ENCODE measurements around the gene JARID2. TPM values are rescaled to one million over a fixed set of nuclear protein-coding genes. Genes with fewer than 3 reads are reported as not detected.

Gene JARID2
- total and polyA plus RNA-seq, 10 of the 15 experiments (the other 5 are each of a cell fraction or from before 2014, with no cell fraction given): 4.2 to 21.6 (median 11.7) TPM

- no peak for TF ChIP-seq CBX3 (IDR thresholded peaks at IDR 0.05; ENCODE audit: borderline replicate concordance, low read depth)
- TF ChIP-seq NFYA (IDR thresholded peaks at IDR 0.05; ENCODE audit: borderline replicate concordance, low read depth, low read length): no peak
- no peak for TF ChIP-seq POLR2AphosphoS2 (IDR thresholded peaks at IDR 0.05; ENCODE audit: low read depth, low read length)
- peak; percentile 88 to 91 for TF ChIP-seq EP300 (IDR thresholded peaks at IDR 0.05; ENCODE audit: borderline replicate concordance in 1 of 2, control insufficient read depth in 1 of 2, low read depth in 2 of 2, low read length in 2 of 2)
- peak; percentile 59 for TF ChIP-seq MEF2B (IDR thresholded peaks at IDR 0.05; ENCODE audit: partially characterized antibody, poor library complexity, severe bottlenecking)
- TF ChIP-seq, protein P1, sequence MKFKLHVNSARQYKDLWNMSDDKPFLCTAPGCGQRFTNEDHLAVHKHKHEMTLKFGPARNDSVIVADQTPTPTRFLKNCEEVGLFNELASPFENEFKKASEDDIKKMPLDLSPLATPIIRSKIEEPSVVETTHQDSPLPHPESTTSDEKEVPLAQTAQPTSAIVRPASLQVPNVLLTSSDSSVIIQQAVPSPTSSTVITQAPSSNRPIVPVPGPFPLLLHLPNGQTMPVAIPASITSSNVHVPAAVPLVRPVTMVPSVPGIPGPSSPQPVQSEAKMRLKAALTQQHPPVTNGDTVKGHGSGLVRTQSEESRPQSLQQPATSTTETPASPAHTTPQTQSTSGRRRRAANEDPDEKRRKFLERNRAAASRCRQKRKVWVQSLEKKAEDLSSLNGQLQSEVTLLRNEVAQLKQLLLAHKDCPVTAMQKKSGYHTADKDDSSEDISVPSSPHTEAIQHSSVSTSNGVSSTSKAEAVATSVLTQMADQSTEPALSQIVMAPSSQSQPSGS (IDR thresholded peaks at IDR 0.05; ENCODE audit: low read length): peak; percentile 81
- no peak for TF ChIP-seq ZNF207 (IDR thresholded peaks at IDR 0.05; ENCODE audit: borderline replicate concordance)
- no peak for TF ChIP-seq RELA (IDR thresholded peaks at IDR 0.05; ENCODE audit: borderline replicate concordance, partially characterized antibody)
- no peak for TF ChIP-seq FOS (IDR thresholded peaks at IDR 0.05; ENCODE audit: borderline replicate concordance, extremely low read depth, insufficient read length)
- TF ChIP-seq E2F8 (IDR thresholded peaks at IDR 0.05; ENCODE audit: low read depth, partially characterized antibody): no peak
- 0 out of 2 replicates have a peak, but pooled peaks have one; percentile 35 for TF ChIP-seq TBL1XR1 (IDR thresholded peaks at IDR 0.05; ENCODE audit: low read depth, low read length)
- no peak for TF ChIP-seq MYC (IDR thresholded peaks at IDR 0.05; ENCODE audit: insufficient read depth, insufficient read length, insufficient replicate concordance, low read length, severe bottlenecking)
- TF ChIP-seq, protein P2, sequence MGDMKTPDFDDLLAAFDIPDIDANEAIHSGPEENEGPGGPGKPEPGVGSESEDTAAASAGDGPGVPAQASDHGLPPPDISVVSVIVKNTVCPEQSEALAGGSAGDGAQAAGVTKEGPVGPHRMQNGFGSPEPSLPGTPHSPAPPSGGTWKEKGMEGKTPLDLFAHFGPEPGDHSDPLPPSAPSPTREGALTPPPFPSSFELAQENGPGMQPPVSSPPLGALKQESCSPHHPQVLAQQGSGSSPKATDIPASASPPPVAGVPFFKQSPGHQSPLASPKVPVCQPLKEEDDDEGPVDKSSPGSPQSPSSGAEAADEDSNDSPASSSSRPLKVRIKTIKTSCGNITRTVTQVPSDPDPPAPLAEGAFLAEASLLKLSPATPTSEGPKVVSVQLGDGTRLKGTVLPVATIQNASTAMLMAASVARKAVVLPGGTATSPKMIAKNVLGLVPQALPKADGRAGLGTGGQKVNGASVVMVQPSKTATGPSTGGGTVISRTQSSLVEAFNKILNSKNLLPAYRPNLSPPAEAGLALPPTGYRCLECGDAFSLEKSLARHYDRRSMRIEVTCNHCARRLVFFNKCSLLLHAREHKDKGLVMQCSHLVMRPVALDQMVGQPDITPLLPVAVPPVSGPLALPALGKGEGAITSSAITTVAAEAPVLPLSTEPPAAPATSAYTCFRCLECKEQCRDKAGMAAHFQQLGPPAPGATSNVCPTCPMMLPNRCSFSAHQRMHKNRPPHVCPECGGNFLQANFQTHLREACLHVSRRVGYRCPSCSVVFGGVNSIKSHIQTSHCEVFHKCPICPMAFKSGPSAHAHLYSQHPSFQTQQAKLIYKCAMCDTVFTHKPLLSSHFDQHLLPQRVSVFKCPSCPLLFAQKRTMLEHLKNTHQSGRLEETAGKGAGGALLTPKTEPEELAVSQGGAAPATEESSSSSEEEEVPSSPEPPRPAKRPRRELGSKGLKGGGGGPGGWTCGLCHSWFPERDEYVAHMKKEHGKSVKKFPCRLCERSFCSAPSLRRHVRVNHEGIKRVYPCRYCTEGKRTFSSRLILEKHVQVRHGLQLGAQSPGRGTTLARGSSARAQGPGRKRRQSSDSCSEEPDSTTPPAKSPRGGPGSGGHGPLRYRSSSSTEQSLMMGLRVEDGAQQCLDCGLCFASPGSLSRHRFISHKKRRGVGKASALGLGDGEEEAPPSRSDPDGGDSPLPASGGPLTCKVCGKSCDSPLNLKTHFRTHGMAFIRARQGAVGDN (IDR thresholded peaks at IDR 0.05): 0 out of 2 replicates have a peak, but pooled peaks have one; percentile 52
- no peak for TF ChIP-seq POLR2AphosphoS5 (IDR thresholded peaks at IDR 0.05; ENCODE audit: low read length)
- TF ChIP-seq JUND (IDR thresholded peaks at IDR 0.05; ENCODE audit: low read depth, low read length): peak; percentile 83; the same call in 1 of the 2 replicates
- no peak for TF ChIP-seq NR2C1 (IDR thresholded peaks at IDR 0.05)
- no peak for TF ChIP-seq PAX8 (IDR thresholded peaks at IDR 0.05)
- TF ChIP-seq RUNX3 (IDR thresholded peaks at IDR 0.05; ENCODE audit: low read length): peak; percentile 99
- 0 out of 2 replicates have a peak, but pooled peaks have one; percentile 26 for TF ChIP-seq CREB1 (IDR thresholded peaks at IDR 0.05; ENCODE audit: low read depth)
- peak in 1 of 2 experiments; percentile 34; a peak in 1 of 4 replicates for TF ChIP-seq ETV6 (conservative IDR thresholded peaks at IDR 0.05 in 1 of 2, IDR thresholded peaks at IDR 0.05 in 1 of 2; ENCODE audit: borderline replicate concordance in 1 of 2, low read depth in 1 of 2)
- no peak for TF ChIP-seq ZZZ3 (IDR thresholded peaks at IDR 0.05; ENCODE audit: control insufficient read depth, insufficient read length, low read depth)
- TF ChIP-seq SMC3 (IDR thresholded peaks at IDR 0.05; ENCODE audit: borderline replicate concordance, low read length): no peak
- TF ChIP-seq CREM (IDR thresholded peaks at IDR 0.05; ENCODE audit: low read depth): peak; percentile 86
Observed at GRCh38 chr6:15387118-15387517, 141.2 kb downstream of the JARID2 start (continued).
